SJCRH30 (cell line): ENCODE results near the gene KREMEN1. TPM values are rescaled to one million over a fixed set of nuclear protein-coding genes. Genes with fewer than 3 reads are reported as not detected.

Source experiments
- DNase-seq, 2 experiments: peaks; one replicate each; pipeline ENCODE4 v3.0.0-alpha.2; 2015 to 2020
- H3K27ac ChIP-seq: fragments of 250-450 bp; sonication (Bioruptor Pico); 2 replicates; pipeline ENCODE4 v1.5.1; 2020; ENCODE audit warnings: mild to moderate bottlenecking, moderate library complexity
- H3K27me3 ChIP-seq: fragments of 250-450 bp; sonication (Bioruptor Pico); 2 replicates; pipeline ENCODE4 v1.5.1; 2020; ENCODE audit warnings: mild to moderate bottlenecking, moderate library complexity
- H3K36me3 ChIP-seq: fragments of 250-450 bp; sonication (Bioruptor Pico); 2 replicates; pipeline ENCODE4 v1.5.1; 2020; ENCODE audit warnings: mild to moderate bottlenecking, moderate library complexity
- H3K4me1 ChIP-seq: fragments of 250-450 bp; sonication (Bioruptor Pico); 2 replicates; pipeline ENCODE4 v1.5.1; 2020; ENCODE audit warnings: mild to moderate bottlenecking, moderate library complexity
- H3K4me3 ChIP-seq: fragments of 250-450 bp; sonication (Bioruptor Pico); 2 replicates; pipeline ENCODE4 v1.5.1; 2020; ENCODE audit warnings: mild to moderate bottlenecking, moderate library complexity
- H3K9me3 ChIP-seq: fragments of 250-450 bp; sonication (Bioruptor Pico); replicated peaks from 2 replicates; pipeline ENCODE4 v1.5.1; 2020; ENCODE audit warnings: mild to moderate bottlenecking, moderate library complexity
- total RNA-seq: library from RNA; depleted of rRNA; stranded (reverse); fragments of >200 nt; shearing (Covaris generic); gene quantifications from 2 replicates; pipeline ENCODE4 v1.2.3, GENCODE V29; 2014

Gene KREMEN1
- total RNA-seq, 1 experiment from 2014 or later = 45.7 TPM

- Histone ChIP-seq H3K4me3 (no peak overlapping the region), H3K27me3 (no peaks in the 10 kb centered on the region), H3K9me3 (no peaks in the 10 kb centered on the region), H3K27ac (no peak overlapping the region), H3K36me3 (peaks cover 23% of the 10 kb centered on the region), H3K4me1 (peaks cover 11% of the 10 kb centered on the region)
- DNase-seq = no peak
Measured at GRCh38 chr22:29134448-29134847, 61.6 kb downstream of the KREMEN1 start.

GRCh38 chr22:29136782-29137700 lies 64.2 kb downstream of the KREMEN1 start:
- H3K27me3 ChIP-seq = no peaks in the 10 kb centered on the region
- H3K27ac ChIP-seq = peak overlapping the region; percentile 14; the same call in 1 of the 2 replicates
- peaks cover 27% of the 10 kb centered on the region for H3K36me3 ChIP-seq
- H3K4me3 ChIP-seq = no peak overlapping the region
- DNase-seq = no peak
- H3K4me1 ChIP-seq = peaks cover 28% of the 10 kb centered on the region
- no peaks in the 10 kb centered on the region for H3K9me3 ChIP-seq

- peak in 1 of 2 experiments; percentile 15 for DNase-seq
- no peaks in the 10 kb centered on the region for H3K27me3 ChIP-seq
- peaks cover 31% of the 10 kb centered on the region for H3K36me3 ChIP-seq
- peak overlapping the region; percentile 14; the same call in 1 of the 2 replicates for H3K27ac ChIP-seq
- peaks cover 40% of the 10 kb centered on the region for H3K4me1 ChIP-seq
- no peak overlapping the region for H3K4me3 ChIP-seq
- no peaks in the 10 kb centered on the region for H3K9me3 ChIP-seq
Measured at GRCh38 chr22:29138556-29139305, 65.9 kb downstream of the KREMEN1 start.

GRCh38 chr22:29139965-29140782 lies 67.3 kb downstream of the KREMEN1 start:
- Histone ChIP-seq H3K27ac (peak overlapping the region; percentile 26; the same call in 1 of the 2 replicates), H3K27me3 (no peaks in the 10 kb centered on the region), H3K4me1 (peaks cover 54% of the 10 kb centered on the region), H3K4me3 (no peak overlapping the region), H3K36me3 (peaks cover 26% of the 10 kb centered on the region), H3K9me3 (no peaks in the 10 kb centered on the region)
- DNase-seq = peak in 1 of 2 experiments; percentile 43

GRCh38 chr22:29141078-29141688 lies 68.3 kb downstream of the KREMEN1 start:
- Histone ChIP-seq H3K9me3 (no peaks in the 10 kb centered on the region), H3K4me3 (no peak overlapping the region), H3K27me3 (no peaks in the 10 kb centered on the region), H3K4me1 (peaks cover 64% of the 10 kb centered on the region), H3K27ac (peak overlapping the region; percentile 26), H3K36me3 (peaks cover 26% of the 10 kb centered on the region)
- no peak for DNase-seq

GRCh38 chr22:29142116-29142515 lies 69.3 kb downstream of the KREMEN1 start:
- H3K4me3 ChIP-seq = no peak overlapping the region
- peaks cover 66% of the 10 kb centered on the region for H3K4me1 ChIP-seq
- no peak for DNase-seq
- peaks cover 26% of the 10 kb centered on the region for H3K36me3 ChIP-seq
- H3K9me3 ChIP-seq = no peaks in the 10 kb centered on the region
- H3K27ac ChIP-seq = no peak overlapping the region; the same call in 1 of the 2 replicates
- H3K27me3 ChIP-seq = no peaks in the 10 kb centered on the region

GRCh38 chr22:29143941-29144785 lies 71.3 kb downstream of the KREMEN1 start:
- Histone ChIP-seq H3K27me3 (no peaks in the 10 kb centered on the region), H3K4me1 (peaks cover 56% of the 10 kb centered on the region), H3K4me3 (no peak overlapping the region; the same call in 1 of the 2 replicates), H3K27ac (peak overlapping the region; percentile 100), H3K36me3 (peaks cover 15% of the 10 kb centered on the region), H3K9me3 (no peaks in the 10 kb centered on the region)
- peak; percentile 91 to 94 for DNase-seq

- peak overlapping the region; percentile 100 for H3K27ac ChIP-seq
- H3K27me3 ChIP-seq = no peaks in the 10 kb centered on the region
- peak; percentile 27 to 40 for DNase-seq
- H3K4me3 ChIP-seq = no peak overlapping the region
- peaks cover 54% of the 10 kb centered on the region for H3K4me1 ChIP-seq
- H3K9me3 ChIP-seq = no peaks in the 10 kb centered on the region
- peaks cover 15% of the 10 kb centered on the region for H3K36me3 ChIP-seq
Measured at GRCh38 chr22:29144786-29145160, 71.9 kb downstream of the KREMEN1 start.

GRCh38 chr22:29145321-29146072 lies 72.7 kb downstream of the KREMEN1 start:
- Histone ChIP-seq H3K36me3 (peaks cover 15% of the 10 kb centered on the region), H3K27ac (peak overlapping the region; percentile 100), H3K27me3 (no peaks in the 10 kb centered on the region), H3K4me1 (peaks cover 51% of the 10 kb centered on the region), H3K4me3 (no peak overlapping the region), H3K9me3 (no peaks in the 10 kb centered on the region)
- peak; percentile 39 to 54 for DNase-seq

GRCh38 chr22:29146091-29146560 lies 73.3 kb downstream of the KREMEN1 start:
- Histone ChIP-seq H3K27me3 (no peaks in the 10 kb centered on the region), H3K4me3 (no peak overlapping the region), H3K36me3 (peaks cover 11% of the 10 kb centered on the region), H3K9me3 (no peaks in the 10 kb centered on the region), H3K27ac (peak overlapping the region; percentile 100), H3K4me1 (peaks cover 45% of the 10 kb centered on the region)
- DNase-seq = no peak

- H3K36me3 ChIP-seq = peaks cover 11% of the 10 kb centered on the region
- no peaks in the 10 kb centered on the region for H3K9me3 ChIP-seq
- no peak overlapping the region for H3K4me3 ChIP-seq
- DNase-seq = no peak
- H3K27me3 ChIP-seq = no peaks in the 10 kb centered on the region
- peaks cover 43% of the 10 kb centered on the region for H3K4me1 ChIP-seq
- H3K27ac ChIP-seq = no peak overlapping the region
Measured at GRCh38 chr22:29146771-29147170, 73.9 kb downstream of the KREMEN1 start.

GRCh38 chr22:29147331-29147899 lies 74.6 kb downstream of the KREMEN1 start:
- Histone ChIP-seq H3K4me1 (peaks cover 43% of the 10 kb centered on the region), H3K36me3 (peaks cover 5% of the 10 kb centered on the region), H3K27me3 (no peaks in the 10 kb centered on the region), H3K9me3 (no peaks in the 10 kb centered on the region), H3K27ac (no peak overlapping the region), H3K4me3 (no peak overlapping the region)
- DNase-seq = no peak
